Mononuclear cell (primary cell): ENCODE data around the gene RPRD1B. TPM values are rescaled to one million over a fixed set of nuclear protein-coding genes. Genes with fewer than 3 reads are reported as not detected.
"Not testable (repeated sequence)": the region's sequence is repeated elsewhere in the genome, so short reads cannot be mapped to it uniquely, and the experiment has no call there.

Experiments used
- H3K27me3 ChIP-seq: 2 replicates; pipeline ENCODE4 v1.6.0; 2011; ENCODE audit warnings: low read length, control low read depth; ENCODE audit not compliant: insufficient read depth
- H3K4me1 ChIP-seq: 2 replicates; pipeline ENCODE4 v1.5.1; 2011; ENCODE audit warnings: mild to moderate bottlenecking, low read length, control low read depth; ENCODE audit not compliant: insufficient read depth
- H3K4me3 ChIP-seq: 2 replicates; pipeline ENCODE4 v1.5.1; 2011; ENCODE audit warnings: mild to moderate bottlenecking, low read length, moderate library complexity
- H3K9me3 ChIP-seq: 2 replicates; pipeline ENCODE4 v1.5.1; 2011; ENCODE audit warnings: low read depth, mild to moderate bottlenecking, control low read depth, low read length
- total RNA-seq: library from RNA; depleted of rRNA; stranded (reverse); fragments of >200 nt; gene quantifications from one replicate; pipeline ENCODE4 v1.2.3, GENCODE V29; 2012

RPRD1B gene
- total RNA-seq, 1 donor, result 69.2 TPM

DNA sequence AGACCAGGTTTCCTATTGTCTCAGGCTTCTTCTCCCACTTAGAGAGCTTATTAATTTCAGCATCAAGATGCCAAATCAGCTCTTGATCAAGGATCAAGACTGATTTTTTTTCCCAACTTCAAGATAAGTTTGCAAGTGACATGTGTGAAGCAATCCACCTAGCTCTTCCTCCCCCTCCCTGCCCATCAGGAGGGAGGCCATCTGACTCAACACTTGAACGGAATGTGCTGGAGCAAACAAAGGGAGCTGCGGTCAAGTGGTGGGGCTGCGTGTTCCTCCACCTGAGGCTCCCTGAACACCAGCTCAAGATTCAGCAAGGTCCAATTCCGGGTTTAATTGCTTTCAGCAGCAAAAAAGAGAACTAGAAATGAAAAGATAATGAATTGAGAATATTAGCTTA, 39.0 kb upstream of the RPRD1B start:
- Histone ChIP-seq H3K4me1 (peaks cover 22% of the 10 kb centered on the region), H3K9me3 (no peaks in the 10 kb centered on the region), H3K4me3 (no peak overlapping the region), H3K27me3 (no peaks in the 10 kb centered on the region)

DNA sequence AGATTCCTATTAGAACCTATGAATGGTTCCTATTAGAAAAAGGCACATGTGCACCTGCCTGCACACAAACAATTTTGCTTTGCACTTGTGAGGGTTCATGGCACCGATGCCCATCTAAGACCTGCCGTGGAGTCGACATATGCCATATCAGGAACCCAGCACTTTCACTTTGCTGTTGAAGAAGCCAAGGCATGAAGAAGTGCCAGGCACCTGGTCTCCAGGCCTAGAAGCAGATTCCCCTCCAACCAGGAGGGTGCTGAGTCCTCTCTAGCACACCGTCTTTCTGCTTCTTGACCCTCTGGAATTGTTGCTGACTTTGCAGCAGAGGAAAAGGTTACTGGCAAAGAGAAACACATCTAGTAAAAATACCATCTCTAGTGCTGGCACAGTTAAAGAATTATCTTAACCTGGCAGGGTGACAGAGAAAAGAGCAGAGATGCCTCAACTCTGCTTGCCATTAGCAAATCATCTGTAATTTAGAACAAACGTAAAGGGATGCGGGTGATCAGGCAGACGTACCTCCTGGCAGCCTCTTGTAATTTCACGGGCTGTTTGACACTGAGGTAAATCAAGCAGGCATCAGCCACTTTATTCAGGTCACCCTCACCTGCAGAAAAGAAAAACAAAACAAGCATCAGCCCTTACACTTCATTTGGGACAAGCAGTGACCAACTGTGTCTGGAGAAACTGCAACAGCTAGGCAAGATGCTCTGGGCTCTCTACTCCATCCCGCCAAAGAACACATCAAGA, 37.5 kb upstream of the RPRD1B start:
- H3K9me3 ChIP-seq, result no peaks in the 10 kb centered on the region
- H3K27me3 ChIP-seq, result no peaks in the 10 kb centered on the region
- H3K4me3 ChIP-seq, result no peak overlapping the region
- peaks cover 6% of the 10 kb centered on the region for H3K4me1 ChIP-seq

- Histone ChIP-seq H3K4me1 (no peaks in the 10 kb centered on the region), H3K9me3 (no peaks in the 10 kb centered on the region), H3K27me3 (no peaks in the 10 kb centered on the region), H3K4me3 (no peak overlapping the region)
Observed at GRCh38 chr20:37997516-37997915, 36.0 kb upstream of the RPRD1B start.

DNA sequence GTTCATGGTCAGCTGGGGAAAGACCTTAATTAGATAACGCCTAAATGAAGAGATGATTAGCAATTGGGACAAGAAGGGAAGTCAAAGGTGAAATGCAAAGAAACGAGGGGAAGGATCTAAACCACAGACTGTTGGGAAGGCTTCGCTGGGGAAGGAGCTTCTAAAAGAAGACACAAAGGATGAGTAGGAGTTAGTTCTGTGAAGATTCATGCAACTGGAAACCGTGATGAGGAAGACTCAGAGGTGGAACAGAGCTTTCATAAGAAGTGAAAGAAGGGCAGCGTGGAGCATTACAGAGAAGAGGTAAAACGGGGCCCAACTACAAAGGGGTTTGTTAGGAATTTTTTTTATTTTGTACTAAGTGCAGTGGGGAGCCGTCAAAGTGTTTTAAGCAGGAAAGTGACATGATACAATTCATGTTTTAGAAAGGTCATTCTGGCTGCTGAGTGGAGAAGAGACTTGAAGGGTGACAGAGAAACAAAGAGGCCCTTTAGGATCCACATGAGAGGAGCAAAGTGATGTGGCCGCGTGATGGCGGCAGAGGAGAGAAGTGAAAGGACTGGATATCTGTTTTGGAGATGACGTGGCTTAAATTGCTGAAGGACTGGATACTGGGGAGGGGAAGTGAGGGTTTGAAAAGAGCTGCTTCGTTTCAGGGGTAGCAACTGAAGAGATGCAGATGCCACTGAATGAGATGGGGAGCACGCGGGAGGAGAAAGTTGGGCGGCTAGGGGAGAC, 33.9 kb upstream of the RPRD1B start:
- Histone ChIP-seq H3K9me3 (no peaks in the 10 kb centered on the region), H3K4me1 (no peaks in the 10 kb centered on the region), H3K27me3 (no peaks in the 10 kb centered on the region), H3K4me3 (no peak overlapping the region)

DNA sequence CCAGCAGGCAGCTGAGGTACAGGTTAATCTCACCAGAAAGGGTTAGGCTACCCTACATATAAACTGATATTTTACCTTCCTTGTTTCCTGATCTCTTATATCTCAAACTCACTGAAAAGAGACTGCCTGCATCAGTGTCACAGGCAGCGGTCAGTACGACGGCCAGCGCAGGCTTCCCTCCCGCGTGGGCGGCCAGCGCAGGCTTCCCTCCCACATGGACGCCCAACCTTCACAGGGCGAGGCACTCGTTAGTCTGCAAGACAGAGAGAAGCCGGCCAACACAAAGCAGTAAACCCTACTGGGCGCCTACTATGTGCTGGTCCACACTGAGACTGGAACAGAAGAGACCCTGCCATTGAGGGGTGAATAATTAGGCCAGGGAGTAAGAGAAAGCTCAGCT, 33.3 kb upstream of the RPRD1B start:
- Histone ChIP-seq H3K4me1 (no peaks in the 10 kb centered on the region), H3K9me3 (no peaks in the 10 kb centered on the region), H3K4me3 (no peak overlapping the region), H3K27me3 (no peaks in the 10 kb centered on the region)

GRCh38 chr20:38001173-38001875, 32.2 kb upstream of the RPRD1B start:
- Histone ChIP-seq H3K4me3 (no peak overlapping the region), H3K27me3 (no peaks in the 10 kb centered on the region), H3K9me3 (no peaks in the 10 kb centered on the region), H3K4me1 (no peaks in the 10 kb centered on the region)

DNA sequence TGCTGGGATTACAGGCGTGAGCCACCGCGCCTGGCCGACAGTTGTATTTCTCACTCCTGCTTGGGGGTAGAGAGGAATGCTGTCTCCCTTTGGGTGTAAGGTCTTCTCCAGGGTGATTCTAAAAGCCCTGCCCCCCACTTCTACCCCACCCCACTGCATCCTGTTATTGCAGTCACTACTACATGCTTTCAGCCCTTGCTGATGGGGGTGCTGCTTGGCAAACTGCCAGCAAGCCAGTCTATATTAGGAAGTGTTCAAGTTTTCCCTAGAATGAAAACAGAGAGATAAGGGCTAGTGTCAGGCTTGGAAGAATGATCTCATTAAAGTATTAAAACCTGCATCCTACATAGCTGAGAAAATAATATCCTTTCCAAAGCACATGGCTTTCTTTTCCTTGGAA, 31.6 kb upstream of the RPRD1B start:
- H3K4me3 ChIP-seq, result no peak overlapping the region
- no peaks in the 10 kb centered on the region for H3K4me1 ChIP-seq
- no peaks in the 10 kb centered on the region for H3K27me3 ChIP-seq
- no peaks in the 10 kb centered on the region for H3K9me3 ChIP-seq

GRCh38 chr20:38002422-38002821, 31.1 kb upstream of the RPRD1B start:
- H3K9me3 ChIP-seq, result no peaks in the 10 kb centered on the region
- no peaks in the 10 kb centered on the region for H3K4me1 ChIP-seq
- H3K27me3 ChIP-seq, result no peaks in the 10 kb centered on the region
- no peak overlapping the region for H3K4me3 ChIP-seq

GRCh38 chr20:38004416-38004815, 29.1 kb upstream of the RPRD1B start:
- H3K27me3 ChIP-seq, result no peaks in the 10 kb centered on the region
- H3K4me3 ChIP-seq, result no peak overlapping the region
- no peaks in the 10 kb centered on the region for H3K9me3 ChIP-seq
- H3K4me1 ChIP-seq, result no peaks in the 10 kb centered on the region

GRCh38 chr20:38005903-38006302, 27.6 kb upstream of the RPRD1B start:
- Histone ChIP-seq H3K27me3 (no peaks in the 10 kb centered on the region), H3K9me3 (no peaks in the 10 kb centered on the region), H3K4me1 (no peaks in the 10 kb centered on the region), H3K4me3 (no peak overlapping the region)

GRCh38 chr20:38007526-38007925, 26.0 kb upstream of the RPRD1B start:
- no peaks in the 10 kb centered on the region for H3K4me1 ChIP-seq

DNA sequence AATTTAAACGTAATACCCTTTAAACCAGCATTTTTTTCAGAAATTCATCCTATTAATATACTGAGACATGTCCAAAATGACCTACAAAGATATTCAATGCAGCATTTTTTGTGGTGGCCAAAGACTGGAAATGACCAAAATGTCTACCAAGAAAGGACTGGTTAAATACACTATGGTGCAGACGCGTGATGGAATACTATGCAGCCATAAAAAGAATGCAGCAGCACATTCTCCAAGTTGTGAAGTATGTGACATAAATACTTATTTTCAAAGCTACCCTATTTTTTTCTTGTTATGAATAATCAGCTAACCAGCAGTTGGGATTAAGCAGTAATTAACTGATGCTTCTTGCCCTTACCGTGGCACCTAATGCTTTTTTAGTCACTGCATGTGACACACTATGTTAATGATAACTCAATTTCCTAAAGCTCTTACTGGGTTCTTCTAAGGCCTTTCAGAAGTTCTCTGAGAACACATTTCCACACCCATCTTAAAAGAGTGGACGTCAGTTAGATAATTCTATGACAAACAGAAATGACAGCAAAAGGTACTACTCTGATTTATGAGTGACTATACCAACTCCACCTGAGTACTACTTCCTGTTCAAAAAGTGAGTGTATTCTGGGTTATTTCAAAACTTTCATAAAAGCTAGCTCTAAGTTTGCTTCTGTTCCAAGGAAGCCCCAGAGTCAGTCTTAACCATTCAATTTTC, 25.2 kb upstream of the RPRD1B start:
- H3K9me3 ChIP-seq, result no peaks in the 10 kb centered on the region
- H3K4me3 ChIP-seq, result no peak overlapping the region
- no peaks in the 10 kb centered on the region for H3K4me1 ChIP-seq
- no peaks in the 10 kb centered on the region for H3K27me3 ChIP-seq

More at GRCh38 chr20:38007526-38007925, 26.0 kb upstream of the RPRD1B start:
- no peaks in the 10 kb centered on the region for H3K9me3 ChIP-seq
- no peak overlapping the region for H3K4me3 ChIP-seq
- H3K27me3 ChIP-seq, result no peaks in the 10 kb centered on the region

DNA sequence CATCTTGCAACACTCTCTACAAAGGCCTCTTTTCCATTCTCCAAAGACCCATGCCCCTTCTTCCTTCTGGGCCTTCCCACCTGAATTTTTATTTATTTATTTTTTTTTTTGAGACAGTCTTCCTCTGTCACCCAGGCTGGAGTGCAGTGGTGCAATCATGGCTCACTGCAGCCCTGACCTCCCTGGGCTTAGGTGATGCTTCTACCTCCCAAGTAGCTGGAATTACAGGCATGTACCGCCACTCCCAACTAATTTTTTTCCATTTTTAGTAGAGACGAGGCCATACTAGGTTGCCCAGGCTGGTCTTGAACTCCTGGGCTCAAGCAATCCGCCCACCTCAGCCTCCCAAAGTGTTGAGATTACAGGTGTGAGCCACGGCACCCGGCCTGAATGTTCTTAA, 24.1 kb upstream of the RPRD1B start:
- H3K4me1 ChIP-seq, H3K9me3 ChIP-seq, H3K27me3 ChIP-seq, H3K4me3 ChIP-seq: not testable (repeated sequence)

GRCh38 chr20:38011696-38012095, 21.9 kb upstream of the RPRD1B start:
- no peaks in the 10 kb centered on the region for H3K4me1 ChIP-seq
- no peaks in the 10 kb centered on the region for H3K9me3 ChIP-seq
- no peak overlapping the region for H3K4me3 ChIP-seq
- no peaks in the 10 kb centered on the region for H3K27me3 ChIP-seq

DNA sequence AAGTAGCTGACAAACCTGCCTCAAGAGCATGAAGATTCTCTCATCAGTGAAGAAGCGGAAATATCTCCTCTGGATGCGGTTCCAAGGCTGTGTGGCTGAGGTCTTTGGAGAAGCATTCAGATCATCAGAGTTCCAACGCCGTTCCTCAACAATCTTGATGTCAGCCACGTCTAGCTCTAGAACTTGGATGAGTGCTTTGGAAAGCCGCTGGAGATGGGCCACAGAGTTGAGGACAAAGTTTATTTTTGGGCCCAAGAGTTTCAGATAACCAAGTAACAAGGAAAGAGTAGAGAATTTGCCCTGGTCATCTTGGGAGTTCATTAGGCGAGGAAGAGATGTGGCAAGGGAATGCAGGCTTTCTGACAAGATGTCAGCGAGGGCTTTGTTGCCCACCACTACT, 21.2 kb upstream of the RPRD1B start:
- Histone ChIP-seq H3K9me3 (no peaks in the 10 kb centered on the region), H3K4me1 (no peaks in the 10 kb centered on the region), H3K27me3 (no peaks in the 10 kb centered on the region), H3K4me3 (no peak overlapping the region)
